ENCODE results near the gene ATP1B1.

DNA sequence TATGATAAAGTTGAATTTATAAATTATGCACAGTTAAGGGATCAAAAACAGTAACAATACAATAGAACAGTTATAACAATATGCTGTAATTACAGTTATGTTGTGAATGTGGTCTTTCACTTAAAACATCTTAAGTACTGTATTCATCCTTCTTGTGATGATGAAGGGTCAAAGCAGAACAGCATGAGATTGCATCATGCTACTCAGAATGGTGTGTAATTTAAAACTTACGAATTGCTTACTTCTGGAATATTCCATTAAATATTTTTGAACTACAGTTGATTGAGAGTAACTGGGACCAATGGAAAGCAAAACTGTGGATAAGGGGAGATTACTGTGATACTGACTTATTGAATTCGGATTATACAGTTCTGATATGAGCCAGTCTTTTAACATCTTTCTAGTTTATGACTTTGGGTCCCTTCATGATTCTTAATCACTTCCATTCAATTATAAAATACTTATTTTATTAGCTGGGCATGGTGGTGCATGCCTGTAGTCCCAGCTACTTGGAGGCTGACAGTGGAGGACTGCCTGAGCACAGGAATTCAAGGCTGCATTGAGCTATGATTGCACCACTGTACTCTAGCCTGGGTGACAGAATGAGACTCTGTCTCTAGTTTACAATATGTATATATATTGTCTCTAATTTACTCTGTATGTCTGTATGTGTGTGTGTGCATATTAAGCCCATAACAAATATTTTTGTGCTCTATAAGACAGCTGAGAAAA, 43.2 kb downstream of the ATP1B1 start:
- TF ChIP-seq POLR2A (IDR thresholded peaks at IDR 0.05; ENCODE audit: insufficient read depth in 1 of 2, low read depth in 2 of 2, low read length in 2 of 2) (no peak), GPN1 (CRISPR knock-in tag; IDR thresholded peaks at IDR 0.05; ENCODE audit: borderline replicate concordance) (no peak), SNRNP70 (IDR thresholded peaks at IDR 0.05; ENCODE audit: low read depth, low read length) (no peak), REPIN1 (CRISPR knock-in tag; IDR thresholded peaks at IDR 0.05; ENCODE audit: borderline replicate concordance, low read depth) (no peak), TP53 (CRISPR knock-in tag; conservative IDR thresholded peaks at IDR 0.05) (no peak), KDM5A (IDR thresholded peaks at IDR 0.05; ENCODE audit: borderline replicate concordance, low read length) (no peak), CREM (IDR thresholded peaks at IDR 0.05) (no peak), CREM (CRISPR knock-in tag; IDR thresholded peaks at IDR 0.05) (no peak), RAD51 (IDR thresholded peaks at IDR 0.05; ENCODE audit: borderline replicate concordance) (no peak), KDM3A (CRISPR knock-in tag; IDR thresholded peaks at IDR 0.05; ENCODE audit: low read depth) (no peak), SMAD3 (CRISPR knock-in tag; IDR thresholded peaks at IDR 0.05) (no peak), CBFB (CRISPR knock-in tag; IDR thresholded peaks at IDR 0.05) (no peak), PHF21A (CRISPR knock-in tag; IDR thresholded peaks at IDR 0.05) (no peak), ZNF143 (CRISPR knock-in tag; IDR thresholded peaks at IDR 0.05) (no peak)
- TF ChIP-seq, protein P1, sequence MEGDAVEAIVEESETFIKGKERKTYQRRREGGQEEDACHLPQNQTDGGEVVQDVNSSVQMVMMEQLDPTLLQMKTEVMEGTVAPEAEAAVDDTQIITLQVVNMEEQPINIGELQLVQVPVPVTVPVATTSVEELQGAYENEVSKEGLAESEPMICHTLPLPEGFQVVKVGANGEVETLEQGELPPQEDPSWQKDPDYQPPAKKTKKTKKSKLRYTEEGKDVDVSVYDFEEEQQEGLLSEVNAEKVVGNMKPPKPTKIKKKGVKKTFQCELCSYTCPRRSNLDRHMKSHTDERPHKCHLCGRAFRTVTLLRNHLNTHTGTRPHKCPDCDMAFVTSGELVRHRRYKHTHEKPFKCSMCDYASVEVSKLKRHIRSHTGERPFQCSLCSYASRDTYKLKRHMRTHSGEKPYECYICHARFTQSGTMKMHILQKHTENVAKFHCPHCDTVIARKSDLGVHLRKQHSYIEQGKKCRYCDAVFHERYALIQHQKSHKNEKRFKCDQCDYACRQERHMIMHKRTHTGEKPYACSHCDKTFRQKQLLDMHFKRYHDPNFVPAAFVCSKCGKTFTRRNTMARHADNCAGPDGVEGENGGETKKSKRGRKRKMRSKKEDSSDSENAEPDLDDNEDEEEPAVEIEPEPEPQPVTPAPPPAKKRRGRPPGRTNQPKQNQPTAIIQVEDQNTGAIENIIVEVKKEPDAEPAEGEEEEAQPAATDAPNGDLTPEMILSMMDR (CRISPR knock-in tag; IDR thresholded peaks at IDR 0.05): no peak
